ENCODE measurements around the gene GALNT15.

GRCh38 chr3:16187213-16187790 is 12.8 kb downstream of the GALNT15 start:
- TF ChIP-seq REST (IDR thresholded peaks at IDR 0.05; ENCODE audit: low read depth, low read length), result no peak
- no peak for TF ChIP-seq RAD21 (IDR thresholded peaks at IDR 0.05; ENCODE audit: low read length)
- TF ChIP-seq SIN3A (IDR thresholded peaks at IDR 0.05; ENCODE audit: borderline replicate concordance, low read depth, low read length), result no peak
- TF ChIP-seq GATA2 (CRISPR knock-in tag; IDR thresholded peaks at IDR 0.05), result no peak
- no peak for TF ChIP-seq ZBTB33 (IDR thresholded peaks at IDR 0.05; ENCODE audit: borderline replicate concordance, low read depth)
- TF ChIP-seq CTCF (IDR thresholded peaks at IDR 0.05), result no peak
- no peak for TF ChIP-seq POLR2AphosphoS5 (IDR thresholded peaks at IDR 0.05; ENCODE audit: low read depth, low read length)
- TF ChIP-seq MEF2A (IDR thresholded peaks at IDR 0.05; ENCODE audit: borderline replicate concordance, low read depth), result no peak
- no peak for TF ChIP-seq TAF1 (IDR thresholded peaks at IDR 0.05; ENCODE audit: borderline replicate concordance, low read depth, low read length)
